ENCODE results near the gene LNPK. TPM values are rescaled to one million over a fixed set of nuclear protein-coding genes. Genes with fewer than 3 reads are reported as not detected.

The LNPK gene
- total RNA-seq, 4 donors from 2014 or later, result 18.9 to 48.1 (median 20.2) TPM

DNA sequence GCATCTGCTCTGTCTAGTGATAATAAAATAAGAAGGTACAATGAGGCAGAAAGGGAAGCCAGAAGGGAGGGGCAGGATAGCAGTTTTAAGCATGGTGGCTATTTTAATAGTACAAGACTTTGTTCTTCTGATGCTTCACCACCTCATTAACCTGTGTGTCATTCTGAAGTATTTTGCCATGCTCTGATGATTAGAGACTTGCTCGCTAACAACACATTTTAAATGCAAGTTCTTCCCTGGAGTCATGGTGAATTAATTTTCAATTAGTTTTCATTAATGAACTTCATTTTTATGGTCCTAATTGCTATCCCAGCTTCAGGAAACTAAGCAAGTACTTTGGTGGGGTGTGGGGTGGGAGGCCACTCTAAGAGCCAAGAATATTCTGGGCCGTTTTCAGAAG, 25.7 kb upstream of the LNPK start:
- Histone ChIP-seq H3K4me3 (replicated peaks in 1 of 3) (no peak overlapping the region), H3K4me1 (no peaks in the 10 kb centered on the region), H3K27me3 (peaks cover 6% of the 10 kb centered on the region)

DNA sequence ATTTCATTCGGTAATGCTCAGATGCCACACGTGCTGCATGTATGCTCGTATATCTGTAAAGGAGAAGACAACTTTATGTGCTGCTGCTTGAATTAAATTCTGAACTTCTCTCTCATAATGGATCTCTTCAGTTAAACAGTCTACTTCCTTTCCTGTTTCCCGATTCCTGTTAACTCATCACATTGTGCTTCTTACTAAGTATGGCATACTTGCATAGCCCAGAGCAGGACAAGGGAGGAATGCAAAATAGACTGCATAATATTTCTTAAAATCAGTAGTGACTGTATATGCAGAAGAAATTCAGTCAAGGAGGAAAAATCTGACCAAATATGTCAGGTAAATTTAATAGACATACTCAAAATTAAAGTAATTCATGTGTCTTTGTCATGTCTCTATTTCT, 23.9 kb upstream of the LNPK start:
- no peak overlapping the region for H3K4me3 ChIP-seq (replicated peaks in 1 of 3)
- WGBS, 2 donors, result 82 to 85% methylated on average over 4 of the region's 4 CpGs
- H3K36me3 ChIP-seq, result no peaks in the 10 kb centered on the region
- TF ChIP-seq, protein P1, sequence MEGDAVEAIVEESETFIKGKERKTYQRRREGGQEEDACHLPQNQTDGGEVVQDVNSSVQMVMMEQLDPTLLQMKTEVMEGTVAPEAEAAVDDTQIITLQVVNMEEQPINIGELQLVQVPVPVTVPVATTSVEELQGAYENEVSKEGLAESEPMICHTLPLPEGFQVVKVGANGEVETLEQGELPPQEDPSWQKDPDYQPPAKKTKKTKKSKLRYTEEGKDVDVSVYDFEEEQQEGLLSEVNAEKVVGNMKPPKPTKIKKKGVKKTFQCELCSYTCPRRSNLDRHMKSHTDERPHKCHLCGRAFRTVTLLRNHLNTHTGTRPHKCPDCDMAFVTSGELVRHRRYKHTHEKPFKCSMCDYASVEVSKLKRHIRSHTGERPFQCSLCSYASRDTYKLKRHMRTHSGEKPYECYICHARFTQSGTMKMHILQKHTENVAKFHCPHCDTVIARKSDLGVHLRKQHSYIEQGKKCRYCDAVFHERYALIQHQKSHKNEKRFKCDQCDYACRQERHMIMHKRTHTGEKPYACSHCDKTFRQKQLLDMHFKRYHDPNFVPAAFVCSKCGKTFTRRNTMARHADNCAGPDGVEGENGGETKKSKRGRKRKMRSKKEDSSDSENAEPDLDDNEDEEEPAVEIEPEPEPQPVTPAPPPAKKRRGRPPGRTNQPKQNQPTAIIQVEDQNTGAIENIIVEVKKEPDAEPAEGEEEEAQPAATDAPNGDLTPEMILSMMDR (IDR thresholded peaks at IDR 0.05), result no peak
- TF ChIP-seq POLR2A (IDR thresholded peaks at IDR 0.05), result no peak
- no peak overlapping the region for H3K27ac ChIP-seq
- no peaks in the 10 kb centered on the region for H3K9me3 ChIP-seq
- intact Hi-C loops (cut with DNase I), result no loop called here
- DNase-seq, result no peak
- peaks cover 6% of the 10 kb centered on the region for H3K27me3 ChIP-seq
- no peaks in the 10 kb centered on the region for H3K4me1 ChIP-seq

More for the DNA sequence above, 25.7 kb upstream of the LNPK start:
- intact Hi-C loops (cut with DNase I), result no loop called here
- TF ChIP-seq, protein P1 (IDR thresholded peaks at IDR 0.05), result no peak
- no peak for TF ChIP-seq POLR2A (IDR thresholded peaks at IDR 0.05)
- Histone ChIP-seq H3K27ac (no peak overlapping the region), H3K36me3 (no peaks in the 10 kb centered on the region), H3K9me3 (no peaks in the 10 kb centered on the region)
- WGBS, 2 donors, result 57 to 62% methylated on average over 2 of the region's 2 CpGs
- no peak for DNase-seq

DNA sequence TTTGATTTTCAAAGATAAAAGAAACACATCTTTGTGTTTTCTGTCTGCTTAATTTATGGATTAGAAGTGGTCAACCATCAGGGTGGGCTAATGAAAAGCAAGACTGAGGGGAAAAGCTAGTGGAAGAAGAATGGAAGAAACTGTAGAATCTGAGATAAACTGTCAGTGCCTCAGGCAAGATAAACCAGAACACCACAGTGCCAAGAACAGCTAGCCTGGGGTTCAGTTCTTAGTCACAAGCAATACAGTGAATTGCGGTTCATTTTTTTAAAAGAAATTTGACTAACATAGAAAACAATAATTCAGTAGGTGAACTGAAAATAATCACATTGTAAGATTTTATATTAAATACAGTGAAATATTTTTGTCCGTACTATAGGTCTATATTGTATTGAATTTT, 22.0 kb upstream of the LNPK start:
- whole genome bisulfite sequencing, 2 donors, result 91% methylated on average over 2 of the region's 2 CpGs
- no peaks in the 10 kb centered on the region for H3K36me3 ChIP-seq
- H3K27me3 ChIP-seq, result peaks cover 6% of the 10 kb centered on the region
- no peaks in the 10 kb centered on the region for H3K9me3 ChIP-seq
- intact Hi-C loops (cut with DNase I), result no loop called here
- H3K4me1 ChIP-seq, result no peaks in the 10 kb centered on the region
- no peak for TF ChIP-seq POLR2A (IDR thresholded peaks at IDR 0.05)
- TF ChIP-seq, protein P1 (IDR thresholded peaks at IDR 0.05), result no peak
- H3K4me3 ChIP-seq (replicated peaks in 1 of 3), result no peak overlapping the region
- H3K27ac ChIP-seq, result no peak overlapping the region
- DNase-seq, result no peak

DNA sequence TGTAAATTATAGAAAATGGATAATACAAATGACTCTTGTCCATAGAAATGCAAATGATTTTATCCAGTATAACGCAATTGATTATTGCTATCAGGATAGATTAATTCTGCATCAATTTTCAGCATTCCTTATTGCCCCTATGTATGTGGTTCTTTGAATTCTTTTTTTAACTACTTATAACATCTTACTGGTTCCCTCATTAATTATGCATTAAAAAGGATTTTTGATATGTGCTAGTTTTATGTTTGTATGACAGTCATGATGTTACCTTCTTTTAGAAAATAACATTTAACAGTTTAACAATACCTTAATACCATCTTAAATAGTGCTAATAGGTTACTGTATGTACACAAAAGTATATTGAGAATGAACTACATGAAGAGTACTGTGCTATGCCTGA, 20.0 kb upstream of the LNPK start:
- intact Hi-C loops (cut with DNase I), result no loop called here
- 93 to 97% methylated on average over 1 of the region's 1 CpG for WGBS, 2 donors
- TF ChIP-seq, protein P1 (IDR thresholded peaks at IDR 0.05), result no peak
- TF ChIP-seq POLR2A (IDR thresholded peaks at IDR 0.05), result no peak
- Histone ChIP-seq H3K4me3 (replicated peaks in 1 of 3) (no peak overlapping the region), H3K4me1 (no peaks in the 10 kb centered on the region), H3K36me3 (no peaks in the 10 kb centered on the region), H3K27ac (no peak overlapping the region), H3K27me3 (peaks cover 6% of the 10 kb centered on the region), H3K9me3 (no peaks in the 10 kb centered on the region)
- no peak for DNase-seq

DNA sequence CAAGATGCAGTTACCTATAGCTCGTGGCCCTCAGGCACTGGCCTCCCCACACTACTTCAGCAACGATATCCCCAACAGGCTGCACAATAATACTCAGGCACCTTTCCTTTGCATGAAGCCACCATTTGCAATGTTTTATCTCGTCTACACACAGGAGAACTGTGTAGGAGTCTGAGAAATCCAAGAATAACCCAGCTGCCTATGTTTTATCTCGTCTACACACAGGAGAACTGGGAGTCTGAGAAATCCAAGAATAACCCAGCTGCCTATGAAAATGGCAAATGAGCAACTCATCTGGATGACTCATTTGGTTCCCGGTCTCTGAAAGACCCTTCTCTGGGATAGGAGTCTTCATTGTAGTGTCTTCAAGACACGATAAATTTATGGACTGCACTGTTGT, 18.3 kb upstream of the LNPK start:
- H3K4me3 ChIP-seq (replicated peaks in 1 of 3), result no peak overlapping the region
- TF ChIP-seq, protein P1 (IDR thresholded peaks at IDR 0.05), result no peak
- no peak for TF ChIP-seq POLR2A (IDR thresholded peaks at IDR 0.05)
- DNase-seq, result no peak
- no peaks in the 10 kb centered on the region for H3K36me3 ChIP-seq
- intact Hi-C loops (cut with DNase I), result no loop called here
- peaks cover 6% of the 10 kb centered on the region for H3K27me3 ChIP-seq
- H3K4me1 ChIP-seq, result no peaks in the 10 kb centered on the region
- no peak overlapping the region for H3K27ac ChIP-seq
- 87 to 89% methylated on average over 6 of the region's 6 CpGs for WGBS, 2 donors
- no peaks in the 10 kb centered on the region for H3K9me3 ChIP-seq
